GM23248 (cell line): Measurements from ENCODE around the gene TENT4B. TPM values are rescaled to one million over a fixed set of nuclear protein-coding genes. Genes with fewer than 3 reads are reported as not detected.

ENCODE experiments used
- DNase-seq: peaks from one replicate; pipeline ENCODE4 v3.0.0-alpha.2; 2015
- H2AFZ ChIP-seq: fragments of 200-600 bp; sonication (generic); 2 replicates; pipeline ENCODE4 v1.6.1; 2016; ENCODE audit warnings: antibody characterized with exemption
- H3F3A ChIP-seq: fragments of 200-600 bp; sonication (generic); 2 replicates; pipeline ENCODE4 v1.6.1; 2016; ENCODE audit warnings: mild to moderate bottlenecking, antibody characterized with exemption, mixed run types; ENCODE audit not compliant: insufficient read depth
- H3K27ac ChIP-seq: fragments of 200-600 bp; sonication (generic); 2 replicates; pipeline ENCODE4 v1.5.1; 2016; ENCODE audit warnings: mild to moderate bottlenecking
- H3K27me3 ChIP-seq: fragments of 200-600 bp; sonication (generic); replicated peaks from 2 replicates; pipeline ENCODE4 v1.6.1; 2016; ENCODE audit warnings: mild to moderate bottlenecking; ENCODE audit not compliant: insufficient read depth
- H3K36me3 ChIP-seq: fragments of 200-600 bp; sonication (generic); 2 replicates; pipeline ENCODE4 v1.6.1; 2016; ENCODE audit warnings: low read depth, mild to moderate bottlenecking
- H3K4me1 ChIP-seq: fragments of 200-600 bp; sonication (generic); 2 replicates; pipeline ENCODE4 v1.6.1; 2016; ENCODE audit warnings: mild to moderate bottlenecking; ENCODE audit not compliant: insufficient read depth
- H3K4me2 ChIP-seq: fragments of 200-600 bp; sonication (generic); one replicate; pipeline ENCODE4 v1.6.1; 2016; ENCODE audit warnings: mild to moderate bottlenecking; ENCODE audit not compliant: unreplicated experiment
- H3K4me3 ChIP-seq: fragments of 200-600 bp; sonication (generic); 2 replicates; pipeline ENCODE4 v1.5.1; 2016; ENCODE audit warnings: mild to moderate bottlenecking
- H3K79me2 ChIP-seq: fragments of 200-600 bp; sonication (generic); 2 replicates; pipeline ENCODE4 v1.6.1; 2016; ENCODE audit warnings: mild to moderate bottlenecking; ENCODE audit not compliant: insufficient read depth
- H3K9ac ChIP-seq: fragments of 200-600 bp; sonication (generic); 2 replicates; pipeline ENCODE4 v1.6.1; 2016; ENCODE audit warnings: mild to moderate bottlenecking
- H3K9me2 ChIP-seq: fragments of 200-600 bp; sonication (generic); 2 replicates; pipeline ENCODE4 v1.6.1; 2016; ENCODE audit warnings: mixed run types, mild to moderate bottlenecking, moderate library complexity; ENCODE audit not compliant: insufficient read depth
- H3K9me3 ChIP-seq: fragments of 200-600 bp; sonication (generic); one replicate; pipeline ENCODE4 v1.6.1; 2017; ENCODE audit warnings: low read depth
- H4K20me1 ChIP-seq: fragments of 200-600 bp; sonication (generic); 2 replicates; pipeline ENCODE4 v1.6.0; 2016; ENCODE audit not compliant: insufficient read depth
- EZH2 ChIP-seq: fragments of 200-600 bp; sonication (generic); IDR thresholded peaks from 2 replicates; pipeline ENCODE4 v1.6.1; 2018; ENCODE audit warnings: antibody characterized with exemption, mild to moderate bottlenecking; ENCODE audit not compliant: insufficient read depth, poor library complexity, severe bottlenecking
- EZH2phosphoT487 ChIP-seq: fragments of 200-600 bp; sonication (generic); IDR thresholded peaks from 2 replicates; pipeline ENCODE4 v1.6.1; 2018; ENCODE audit warnings: antibody characterized with exemption, moderate library complexity, mild to moderate bottlenecking, low read depth; ENCODE audit not compliant: insufficient read depth
- WGBS, 2 experiments: methylation state at CpG; one replicate each; pipeline ENCODE4 v1.1.6; 2015 to 2017; ENCODE audit warnings: low lambda C conversion rate in 2 of 2, low coverage in 1 of 2; ENCODE audit errors: missing lambda C conversion rate in 2 of 2; 5-methylcytosine and 5-hydroxymethylcytosine counted together
- in situ Hi-C: fragments of 300-500 bp; cut with MboI; formaldehyde crosslinking; loops from 2 replicates; pipeline ENCODE4 v1.15.0; 2020
- polyA plus RNA-seq: library from polyadenylated mRNA; unstranded; fragments of >200 nt; fragmentation: Nextera tagmentation; extraction: Ambion mirVana; gene quantifications from 2 replicates; pipeline ENCODE4 v1.2.1, GENCODE V29; 2016
- total RNA-seq: library from RNA; depleted of rRNA; stranded (reverse); fragments of >200 nt; shearing (Covaris generic); gene quantifications from 2 replicates; pipeline ENCODE4 v1.2.3, GENCODE V29; 2014

Gene TENT4B
- total and polyA plus RNA-seq, 2 experiments from 2014 or later, result 7.4 to 12.6 TPM

DNA sequence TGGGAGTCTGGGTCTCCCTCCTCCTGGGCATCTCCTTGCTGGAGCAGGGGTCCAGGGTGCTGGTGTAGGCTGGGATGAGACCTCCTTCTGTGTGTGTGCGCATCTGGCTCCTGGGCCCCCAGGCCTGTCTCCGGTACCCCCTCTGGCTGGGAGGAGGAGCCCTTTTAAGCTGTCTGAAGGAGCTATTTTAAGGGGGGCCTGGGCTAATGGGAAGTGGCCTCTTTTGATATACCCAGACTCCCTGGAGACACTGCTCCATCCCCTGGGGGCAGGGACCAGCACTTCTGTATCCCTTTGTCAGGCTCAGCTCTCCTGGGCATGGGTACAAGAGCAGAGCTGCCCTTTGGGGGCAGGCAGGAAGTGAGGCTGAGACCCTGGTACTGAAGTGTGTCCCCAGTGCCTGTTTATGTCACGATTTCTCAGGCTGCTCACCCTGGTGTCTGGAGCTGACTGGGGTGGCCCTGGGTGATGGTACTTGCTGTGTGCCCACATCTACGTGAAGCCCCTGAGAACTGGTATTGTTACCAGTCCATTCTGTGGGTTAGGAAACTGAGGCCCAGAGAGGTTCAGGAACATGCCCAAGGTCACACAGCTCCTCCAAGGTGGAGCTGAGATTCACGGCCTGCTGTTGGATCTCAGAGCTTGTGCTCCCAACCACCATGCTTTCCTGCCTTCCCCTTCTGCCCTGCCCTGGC is 119.7 kb downstream of the TENT4B start:
- 86 to 95% methylated on average over 5 of the region's 5 CpGs for WGBS, 2 experiments
- in situ Hi-C loops, result no loop called here

DNA sequence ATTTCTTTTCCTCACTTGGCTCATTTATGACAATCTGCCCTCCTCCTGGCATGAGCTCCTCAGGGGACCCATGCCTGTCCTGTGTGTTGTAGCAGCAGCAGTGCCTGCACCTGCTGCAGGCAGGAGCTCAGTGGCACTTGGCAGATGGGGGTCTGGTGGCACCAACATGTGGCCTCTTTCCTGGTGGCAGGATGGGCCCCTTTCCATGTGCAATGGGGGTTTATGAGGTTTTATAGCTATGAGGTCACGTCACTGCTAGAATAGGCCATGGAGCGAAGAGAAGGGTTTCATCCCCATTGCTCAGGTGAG is 120.2 kb downstream of the TENT4B start:
- in situ Hi-C loops, result no loop called here
- Histone ChIP-seq H3K9ac (no peak overlapping the region), H4K20me1 (no peaks in the 10 kb centered on the region), H3K79me2 (peaks cover 97% of the 10 kb centered on the region), H3K4me3 (no peak overlapping the region), H3K27ac (no peak overlapping the region), H3K4me2 (no peak overlapping the region), H3K36me3 (no peaks in the 10 kb centered on the region), H3K27me3 (no peaks in the 10 kb centered on the region), H3K9me3 (no peaks in the 10 kb centered on the region), H3K4me1 (no peaks in the 10 kb centered on the region), H2AFZ (no peak overlapping the region), H3F3A (0 out of 2 replicates have a peak, but pooled peaks cover 7% of the 10 kb centered on the region), H3K9me2 (no peaks in the 10 kb centered on the region)
- TF ChIP-seq EZH2 (no peak), EZH2phosphoT487 (no peak)
- WGBS, 2 experiments, result 84 to 89% methylated on average over 2 of the region's 2 CpGs
- DNase-seq, result no peak

More for the DNA sequence above, 119.7 kb downstream of the TENT4B start:
- Histone ChIP-seq H3K9ac (no peak overlapping the region), H4K20me1 (no peaks in the 10 kb centered on the region), H3K27me3 (no peaks in the 10 kb centered on the region), H3K4me2 (no peak overlapping the region), H2AFZ (no peak overlapping the region), H3K36me3 (no peaks in the 10 kb centered on the region), H3K9me3 (no peaks in the 10 kb centered on the region), H3F3A (0 out of 2 replicates have a peak, but pooled peaks cover 7% of the 10 kb centered on the region), H3K4me3 (no peak overlapping the region), H3K4me1 (no peaks in the 10 kb centered on the region), H3K27ac (no peak overlapping the region), H3K79me2 (peaks cover 97% of the 10 kb centered on the region), H3K9me2 (no peaks in the 10 kb centered on the region)
- TF ChIP-seq EZH2, result no peak
- no peak for DNase-seq

DNA sequence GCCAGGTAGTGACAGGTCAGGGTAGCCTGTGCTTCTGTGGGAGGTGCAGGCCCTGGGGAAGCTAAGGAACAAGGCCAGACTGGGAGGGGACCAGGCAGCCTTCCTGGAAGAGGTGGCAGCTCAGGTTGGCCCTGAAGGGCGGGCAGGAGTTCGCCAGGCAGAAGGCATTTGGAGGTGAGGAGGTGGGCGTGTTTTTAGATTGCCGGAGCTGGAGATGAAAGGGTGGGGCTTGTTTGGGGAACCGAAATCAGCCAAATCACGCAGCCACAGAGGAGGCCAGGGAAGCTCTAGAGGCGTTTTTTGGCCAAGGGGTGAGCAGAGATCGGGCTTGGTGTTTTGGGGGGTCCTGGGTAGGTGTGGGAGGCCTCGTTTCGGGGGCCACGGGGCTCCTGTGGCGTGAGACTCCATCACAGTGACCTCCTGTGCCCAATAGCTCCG is 120.8 kb downstream of the TENT4B start:
- Histone ChIP-seq H3K4me2 (no peak overlapping the region), H3K79me2 (peaks cover 97% of the 10 kb centered on the region), H3K27ac (no peak overlapping the region), H3F3A (0 out of 2 replicates have a peak, but pooled peaks cover 7% of the 10 kb centered on the region), H3K27me3 (no peaks in the 10 kb centered on the region), H3K9ac (no peak overlapping the region), H2AFZ (no peak overlapping the region), H3K36me3 (no peaks in the 10 kb centered on the region), H3K4me3 (no peak overlapping the region), H3K4me1 (no peaks in the 10 kb centered on the region), H3K9me3 (no peaks in the 10 kb centered on the region), H4K20me1 (no peaks in the 10 kb centered on the region), H3K9me2 (no peaks in the 10 kb centered on the region)
- in situ Hi-C loops, result no loop called here
- WGBS, 2 experiments, result 69 to 76% methylated on average over 11 to 13 of the region's 13 CpGs
- DNase-seq, result no peak
- no peak for TF ChIP-seq EZH2phosphoT487
- no peak for TF ChIP-seq EZH2

DNA sequence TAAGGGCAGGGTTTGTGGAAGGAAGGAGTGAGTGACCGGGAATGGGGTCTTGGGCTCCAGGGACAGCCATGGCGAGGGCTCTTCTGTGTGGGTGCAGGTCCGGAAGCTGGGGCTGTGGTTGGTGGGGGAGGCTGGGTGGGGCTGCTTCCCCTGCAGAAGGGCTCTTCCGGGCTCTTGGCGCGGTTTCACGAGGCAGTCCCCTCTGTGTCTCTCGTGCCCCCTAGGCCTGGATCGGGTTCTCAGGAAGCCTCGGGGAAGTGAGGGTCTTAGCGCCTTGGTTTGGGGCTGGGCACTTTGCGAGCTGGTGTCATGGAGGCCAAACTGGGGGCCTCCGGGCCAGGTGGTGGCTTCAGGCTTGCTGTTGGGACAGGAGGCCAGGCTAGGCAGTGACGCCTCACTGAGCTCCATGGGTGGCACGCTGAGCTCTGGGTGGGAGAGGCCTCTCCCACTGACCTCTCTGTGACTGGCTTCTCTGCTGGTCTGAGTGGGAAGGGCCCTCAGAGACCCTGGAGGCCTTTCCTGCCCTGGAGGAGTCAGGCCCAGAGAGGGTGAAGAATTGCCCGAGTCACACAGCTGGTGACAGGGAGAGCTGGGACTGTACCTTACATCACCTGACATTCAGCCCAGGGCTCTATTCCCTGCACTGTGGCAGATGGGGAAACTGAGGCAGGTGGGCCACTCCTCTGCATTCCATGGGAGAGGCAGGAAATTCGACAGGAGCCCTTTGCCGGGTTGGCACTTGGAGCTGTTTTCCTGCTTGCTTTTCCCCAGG is 121.4 kb downstream of the TENT4B start:
- Histone ChIP-seq H3K27me3 (no peaks in the 10 kb centered on the region), H3K9me2 (no peaks in the 10 kb centered on the region), H3K9ac (no peak overlapping the region), H3F3A (0 out of 2 replicates have a peak, but pooled peaks cover 7% of the 10 kb centered on the region), H4K20me1 (no peaks in the 10 kb centered on the region), H2AFZ (no peak overlapping the region), H3K4me2 (no peak overlapping the region), H3K79me2 (peaks cover 96% of the 10 kb centered on the region), H3K4me3 (no peak overlapping the region), H3K36me3 (no peaks in the 10 kb centered on the region), H3K9me3 (no peaks in the 10 kb centered on the region), H3K27ac (no peak overlapping the region), H3K4me1 (no peaks in the 10 kb centered on the region)
- 91% methylated on average over 17 to 18 of the region's 18 CpGs for WGBS, 2 experiments
- no peak for DNase-seq
- TF ChIP-seq EZH2phosphoT487 (no peak), EZH2 (no peak)
- in situ Hi-C loops, result no loop called here
